Central memory CD4-positive, alpha-beta T cell (primary cell): ENCODE data around the gene ADGRV1.

Source experiments
- DNase-seq: peaks from one replicate; pipeline ENCODE4 v3.0.0; 2022

The ADGRV1 gene

DNA sequence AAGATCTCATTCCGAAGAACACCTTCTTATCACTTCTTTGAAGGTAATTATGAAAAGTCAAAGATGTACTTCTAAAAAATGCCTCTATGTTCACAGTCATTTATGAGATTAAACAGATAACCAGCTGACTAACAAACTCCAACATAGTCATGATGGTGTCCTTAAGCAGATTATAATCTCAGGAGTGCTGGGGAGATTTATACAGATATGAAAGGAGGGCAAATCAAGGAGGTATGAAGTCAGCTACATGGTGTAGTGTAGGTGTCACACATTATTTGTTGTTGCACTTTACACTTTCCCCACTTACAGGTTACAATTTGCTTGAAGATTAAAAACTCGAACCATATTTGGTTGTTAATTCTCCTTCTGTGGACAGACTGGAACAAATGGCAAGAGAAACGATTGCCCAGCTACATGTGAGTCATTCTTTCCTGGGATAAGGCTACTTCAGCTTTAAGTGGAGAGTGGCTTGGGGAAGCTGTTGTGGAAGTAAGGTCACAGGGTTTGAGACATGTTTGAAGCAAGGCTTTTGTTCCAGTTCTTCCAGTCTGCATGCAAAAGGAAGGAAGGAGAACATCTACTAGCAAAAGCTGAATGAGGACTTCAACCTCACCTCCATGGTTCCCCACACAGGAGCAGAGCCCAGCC lies 320.1 kb downstream of the ADGRV1 start:
- no peak for DNase-seq

DNA sequence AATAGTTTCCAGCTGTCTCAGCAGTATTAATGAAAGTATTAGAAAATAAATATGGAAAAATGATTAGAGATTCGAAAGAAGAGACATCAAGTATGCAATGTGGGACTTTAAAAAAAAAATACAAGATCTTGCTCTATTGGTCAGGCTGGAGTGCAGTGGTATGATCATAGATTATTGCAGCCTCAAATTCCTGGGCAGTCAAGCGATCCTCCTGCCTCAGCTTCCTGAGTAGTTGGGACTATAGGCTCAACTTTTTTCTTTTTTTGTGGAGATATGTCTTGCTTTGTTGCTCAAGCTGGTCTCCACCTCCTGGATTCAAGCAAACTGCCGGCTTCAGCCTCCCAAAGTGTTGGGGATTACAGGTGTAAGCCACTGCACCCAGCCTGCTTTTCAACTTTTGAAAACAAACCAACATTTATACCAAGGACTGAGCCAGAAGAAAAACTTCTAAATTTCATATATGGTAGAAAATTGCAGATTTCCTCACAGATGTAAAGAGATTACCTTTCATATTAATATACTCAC lies 323.1 kb downstream of the ADGRV1 start:
- no peak for DNase-seq

DNA sequence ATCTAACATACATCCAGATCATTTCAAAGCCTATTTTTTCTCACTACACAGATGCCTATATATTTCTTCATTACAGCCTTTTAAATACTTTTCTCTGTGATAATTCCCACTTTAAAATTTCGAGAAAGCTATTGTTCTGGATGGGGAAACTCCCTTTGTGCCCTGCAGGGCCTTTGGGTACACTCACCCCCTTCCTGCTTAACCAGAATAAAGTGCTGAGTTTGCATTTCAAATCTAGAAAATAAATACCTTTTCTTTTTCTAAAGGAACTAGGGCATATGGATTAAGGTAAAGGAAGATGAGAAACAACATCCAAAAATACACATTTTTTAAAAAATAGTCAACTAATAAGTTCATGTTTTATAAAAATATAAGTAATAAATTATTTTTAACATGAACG lies 323.9 kb downstream of the ADGRV1 start:
- no peak for DNase-seq

DNA sequence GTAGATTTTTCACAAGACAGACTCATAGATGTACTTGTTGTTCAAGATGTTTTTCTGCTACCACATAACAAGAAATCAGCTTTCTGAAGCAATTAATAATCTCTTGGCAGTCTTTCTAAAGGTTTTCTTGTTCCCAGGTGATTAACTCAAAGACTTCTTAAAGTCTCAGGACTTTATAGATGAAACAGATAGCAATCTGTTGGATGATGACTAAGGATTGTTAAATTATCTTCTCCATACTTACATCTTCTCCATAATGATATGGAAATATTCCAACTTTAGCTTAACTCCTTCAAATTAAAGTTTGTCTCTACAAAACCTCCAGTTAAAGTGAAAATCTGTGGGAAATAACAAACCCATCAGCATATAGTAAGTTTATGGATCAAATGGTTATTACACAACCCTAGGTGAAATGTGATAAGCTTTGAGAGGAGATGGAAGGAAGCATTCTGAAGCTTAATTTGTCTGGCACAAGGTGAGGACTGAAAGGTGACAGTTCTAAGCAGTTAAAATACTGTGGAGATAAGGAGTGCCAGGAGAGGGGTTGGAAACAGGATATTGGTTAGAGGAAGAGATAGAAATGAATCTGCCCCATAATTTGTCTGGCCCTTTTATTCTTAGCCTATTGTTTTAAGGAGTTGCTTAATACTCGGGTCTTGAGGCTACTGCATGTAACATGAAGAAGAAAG lies 326.7 kb downstream of the ADGRV1 start:
- no peak for DNase-seq

DNA sequence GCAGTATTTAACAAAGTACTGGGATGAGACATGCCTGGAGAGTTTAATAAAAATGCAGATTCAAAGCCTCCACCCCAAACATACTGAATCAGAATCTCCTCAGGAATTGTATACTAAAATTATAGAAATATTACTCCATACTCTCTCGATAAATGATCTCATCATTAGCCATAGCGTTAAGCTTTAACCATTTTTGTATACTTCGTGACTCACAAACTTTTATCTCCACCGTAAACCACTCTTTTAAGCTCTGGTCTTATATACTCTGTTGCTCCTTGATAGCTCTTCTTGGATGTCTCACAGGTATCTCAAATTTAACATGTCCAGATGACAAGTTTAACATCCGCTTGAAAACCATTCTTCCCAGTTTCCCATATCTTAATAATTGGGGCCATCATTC lies 327.8 kb downstream of the ADGRV1 start:
- DNase-seq, result no peak

DNA sequence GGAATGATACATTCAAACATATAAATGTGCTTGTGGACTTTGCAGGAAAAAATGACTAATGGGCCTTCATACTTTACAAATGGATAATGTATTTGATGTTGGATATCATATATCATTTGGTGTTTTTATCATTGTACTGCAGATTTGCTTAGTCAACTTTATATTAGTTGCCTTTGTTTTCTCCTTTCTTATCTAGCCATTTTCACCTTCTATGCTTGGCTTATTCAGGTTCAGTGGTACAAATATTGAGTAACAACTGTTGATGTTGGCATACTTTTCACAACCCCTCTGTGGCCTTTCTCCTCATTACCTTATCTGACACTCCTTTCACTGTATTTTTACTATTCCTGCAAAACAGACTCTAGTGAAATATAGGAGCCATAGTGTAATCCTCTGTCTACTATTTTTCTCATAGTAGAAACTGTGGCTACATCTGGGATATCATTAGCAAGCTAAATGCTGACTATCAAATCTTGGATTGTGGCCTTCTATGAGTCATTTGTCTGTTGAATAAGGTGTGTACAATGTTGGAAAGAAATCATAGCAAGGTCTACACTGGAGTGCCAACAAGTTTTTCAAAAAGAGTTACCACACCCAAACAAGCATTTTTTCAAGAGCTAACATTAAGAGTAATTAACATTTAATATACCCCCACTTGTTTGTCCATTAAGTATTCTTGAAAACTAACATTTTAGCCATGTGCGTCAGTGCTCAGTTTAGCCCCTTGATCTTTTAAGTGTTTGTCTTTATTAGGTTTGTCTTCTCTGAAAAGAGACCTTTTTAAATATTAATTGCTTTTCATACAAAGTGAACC lies 330.1 kb downstream of the ADGRV1 start:
- no peak for DNase-seq

DNA sequence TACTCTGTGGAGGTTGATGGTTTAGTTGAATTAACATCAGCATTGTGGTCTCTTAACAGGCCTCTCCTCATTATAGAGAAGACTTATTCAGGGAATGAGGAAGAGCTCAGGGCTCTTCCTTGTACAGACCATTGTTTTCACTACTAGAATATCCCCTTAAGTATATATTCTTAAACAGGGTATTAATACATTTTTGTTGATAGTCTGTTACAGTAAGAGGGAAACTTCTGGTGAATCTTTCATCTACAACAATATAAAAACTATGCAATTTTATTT lies 330.7 kb downstream of the ADGRV1 start:
- no peak for DNase-seq

DNA sequence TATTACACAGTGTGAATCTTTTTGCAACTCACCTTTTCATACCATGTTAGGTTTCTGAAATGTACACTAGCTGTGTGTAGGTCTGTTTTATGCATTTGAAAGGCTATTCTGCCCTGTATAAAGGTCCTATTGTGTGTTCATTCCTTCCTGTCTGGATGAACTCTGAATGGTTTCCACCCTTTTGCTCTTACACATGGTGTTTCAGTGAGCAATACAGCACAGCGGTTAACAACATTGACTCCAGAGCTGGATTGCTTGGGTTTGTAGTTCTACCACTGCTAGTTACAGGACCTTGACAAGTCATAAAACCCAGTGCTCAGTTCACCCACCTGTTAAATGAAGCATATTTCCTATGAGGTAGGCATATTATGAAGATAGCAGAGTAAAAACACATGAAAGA lies 331.6 kb downstream of the ADGRV1 start:
- DNase-seq, result no peak

DNA sequence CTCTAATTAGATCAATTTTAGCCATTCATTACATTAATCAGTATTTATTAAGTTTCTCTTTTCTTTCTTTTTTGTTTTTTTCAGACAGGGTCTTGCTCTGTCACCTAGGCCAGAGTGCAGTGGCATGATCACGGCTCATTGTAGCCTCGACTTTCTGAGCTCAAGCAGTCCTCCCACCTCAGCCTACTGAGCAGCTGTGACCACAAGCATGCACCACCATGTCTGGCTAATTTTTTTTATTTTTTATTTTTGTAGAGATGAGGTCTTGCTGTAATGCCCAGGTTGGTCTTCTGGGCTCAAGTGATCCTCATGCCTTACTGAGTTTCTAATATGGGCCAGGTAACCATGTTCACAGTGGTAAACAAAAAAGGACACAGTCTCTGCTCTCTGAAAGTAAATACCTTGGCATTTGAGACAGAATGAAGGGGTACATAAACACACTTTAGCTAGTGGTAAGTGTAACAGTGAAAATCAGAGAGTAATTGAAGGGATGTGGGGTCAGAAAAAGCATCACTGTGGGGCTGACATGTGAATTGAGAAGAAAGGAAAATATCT lies 336.3 kb downstream of the ADGRV1 start:
- no peak for DNase-seq

DNA sequence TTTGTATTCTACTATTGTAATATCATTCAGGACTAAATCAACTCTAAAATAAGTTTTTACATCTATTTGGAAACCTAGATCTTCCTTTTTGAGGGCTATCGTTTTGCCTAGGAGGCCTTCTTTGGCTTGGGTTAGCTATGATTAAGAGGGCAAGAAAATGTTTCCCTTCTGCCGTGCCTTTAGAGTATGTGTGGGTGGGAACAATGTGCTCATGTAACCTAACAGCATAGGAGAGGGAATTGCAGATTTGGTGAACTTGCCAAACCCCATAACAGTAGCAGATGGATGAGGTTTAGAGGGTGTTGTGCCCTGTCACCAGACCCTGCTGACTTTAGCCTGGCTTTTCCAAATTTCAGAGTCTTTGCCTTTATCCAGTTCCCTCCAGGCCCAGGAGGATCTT lies 339.0 kb downstream of the ADGRV1 start:
- no peak for DNase-seq

DNA sequence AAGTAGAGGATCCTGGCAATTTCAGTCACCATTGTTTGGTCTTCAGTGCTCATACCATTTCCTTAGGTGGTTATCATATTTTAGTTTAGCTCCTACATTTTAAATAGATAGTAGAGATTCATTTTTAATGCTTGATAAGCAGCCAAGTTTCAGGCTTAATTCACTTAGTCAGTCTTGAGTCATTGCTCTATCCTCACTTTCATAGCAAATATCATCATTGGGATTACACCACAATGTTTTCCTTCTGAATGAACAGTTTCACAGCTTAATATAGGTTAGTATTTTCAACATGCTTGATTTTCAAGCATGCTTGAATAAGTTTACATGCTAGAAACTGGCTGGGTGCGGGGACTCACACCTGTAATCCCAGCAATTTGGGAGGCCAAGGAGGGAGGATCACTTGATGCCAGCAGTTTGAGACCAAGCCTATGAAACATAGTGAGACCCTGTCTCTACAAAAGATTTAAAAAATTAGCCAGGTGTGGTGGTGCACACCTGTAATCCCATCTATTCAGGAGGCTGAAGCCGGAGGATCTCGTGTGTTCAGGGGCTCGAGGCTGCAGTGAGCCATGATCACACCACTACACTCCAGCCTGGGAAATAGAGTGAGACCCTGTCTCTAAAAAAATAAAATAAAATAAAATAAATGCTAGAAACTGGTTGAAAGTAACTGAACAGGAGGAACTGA lies 339.9 kb downstream of the ADGRV1 start:
- no peak for DNase-seq

DNA sequence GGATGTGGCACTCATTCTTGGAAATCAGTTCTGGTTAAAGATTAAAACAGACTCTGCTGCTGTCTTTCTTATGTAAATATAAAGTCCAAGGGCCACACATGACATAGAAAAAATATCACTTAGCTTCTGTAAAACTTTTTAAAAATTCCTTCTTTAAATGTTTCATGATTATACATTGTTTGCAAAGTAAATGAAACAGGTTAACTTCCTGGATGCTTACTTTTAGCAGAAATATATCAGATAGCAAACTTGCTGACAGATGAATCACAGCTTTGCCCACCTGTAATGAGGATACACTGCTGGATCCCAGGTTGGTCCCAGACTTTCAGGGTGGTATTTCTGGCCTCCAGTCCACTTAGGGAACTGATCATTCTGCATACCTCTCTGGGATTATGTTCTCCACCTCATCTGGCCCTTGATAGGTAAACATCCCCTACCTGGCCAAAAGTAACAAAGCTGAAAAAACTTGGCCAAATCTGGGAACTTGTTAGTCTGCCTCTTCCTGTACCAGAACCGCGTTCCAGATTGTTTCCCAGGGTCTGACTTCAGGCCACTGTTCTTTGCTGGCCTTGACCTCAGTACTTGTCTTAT lies 340.5 kb downstream of the ADGRV1 start:
- no peak for DNase-seq

DNA sequence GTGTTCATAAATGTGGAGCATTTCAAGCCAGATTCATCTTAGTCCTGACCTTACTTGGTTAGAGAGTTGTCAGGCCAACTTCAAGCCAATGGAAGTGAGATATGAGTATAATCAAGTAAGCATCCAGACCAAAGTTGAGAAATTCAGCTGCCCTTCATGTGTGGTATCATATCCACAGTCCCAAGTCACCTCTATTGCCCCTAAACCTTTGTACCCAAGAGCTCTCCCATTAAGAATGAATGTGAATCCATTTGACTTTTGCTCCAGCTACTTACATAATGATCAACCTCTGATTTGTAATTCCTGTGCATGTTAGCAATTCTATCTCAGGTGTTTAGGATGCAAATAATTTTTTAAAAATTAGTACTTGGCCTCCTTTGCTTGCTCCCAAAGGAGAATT lies 342.7 kb downstream of the ADGRV1 start:
- no peak for DNase-seq

DNA sequence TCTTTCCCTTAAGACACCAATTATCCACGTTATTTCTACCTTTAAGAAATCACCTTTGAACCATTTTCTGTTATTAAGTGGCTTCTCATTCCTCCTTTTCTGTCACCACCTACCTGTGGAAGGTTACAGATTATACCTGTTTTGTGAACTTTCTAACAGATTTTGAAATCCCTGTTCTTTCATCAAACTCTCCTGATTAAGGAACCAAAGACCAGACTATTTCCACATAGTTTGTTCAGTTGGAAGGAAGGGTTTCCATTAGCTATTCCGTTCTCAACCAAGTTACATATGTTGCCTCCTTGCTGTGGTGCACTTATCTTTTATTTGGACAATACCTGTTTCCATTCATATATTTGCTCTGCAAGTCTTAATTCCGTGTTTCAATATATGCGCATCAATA lies 343.6 kb downstream of the ADGRV1 start:
- DNase-seq, result no peak

DNA sequence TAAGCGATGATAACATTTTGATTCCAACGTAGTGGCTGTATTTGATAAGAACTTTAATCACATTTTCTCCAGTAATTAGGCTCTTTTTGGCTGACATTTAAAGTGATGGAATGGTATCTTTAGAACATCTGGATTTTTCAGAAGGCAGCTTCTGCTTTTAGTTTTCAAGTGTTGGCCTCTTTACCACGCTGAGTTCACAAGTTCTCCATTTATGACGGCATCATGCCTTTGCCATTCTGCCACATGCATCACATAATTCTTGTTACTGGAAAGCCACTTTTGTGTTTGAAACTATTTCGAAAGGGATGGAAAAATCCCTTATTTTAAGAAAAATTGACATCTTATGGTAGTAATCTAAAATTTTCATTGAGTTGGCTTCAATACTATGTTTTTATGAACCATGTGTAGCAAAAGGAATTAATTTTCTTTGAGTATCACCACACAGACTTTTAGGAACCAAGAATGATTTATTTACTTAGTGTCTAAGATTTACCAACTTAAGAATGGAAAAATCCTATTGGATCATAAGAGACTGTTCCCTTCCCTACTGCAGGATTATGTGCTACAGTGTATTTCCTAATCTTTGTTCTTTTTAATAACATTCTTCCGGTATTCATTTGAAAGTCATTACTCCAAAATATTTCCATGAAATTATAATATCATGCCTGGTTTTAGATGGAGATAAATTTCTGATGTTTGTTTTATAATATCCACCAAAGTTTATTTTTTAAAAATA lies 344.2 kb downstream of the ADGRV1 start:
- DNase-seq, result no peak

DNA sequence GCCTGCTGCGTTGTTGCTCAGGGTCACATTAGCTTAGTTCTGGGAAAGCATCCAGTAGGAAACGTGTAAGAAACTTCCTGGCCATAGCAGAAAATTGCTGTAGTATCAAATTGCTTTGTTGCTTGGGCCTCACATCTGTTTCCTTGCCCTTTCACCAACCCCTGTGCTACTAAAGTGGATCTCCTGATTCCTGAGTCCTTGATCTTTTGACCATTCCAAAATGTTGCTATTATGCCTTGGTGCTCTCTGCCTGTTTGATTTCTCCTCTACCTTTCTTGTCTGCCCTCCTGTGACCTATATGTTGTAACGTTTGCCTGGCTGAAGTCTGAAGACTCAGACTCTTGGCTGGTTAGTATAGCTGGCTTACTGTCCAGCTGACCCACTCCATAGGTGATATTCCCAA lies 350.5 kb downstream of the ADGRV1 start:
- DNase-seq, result no peak

DNA sequence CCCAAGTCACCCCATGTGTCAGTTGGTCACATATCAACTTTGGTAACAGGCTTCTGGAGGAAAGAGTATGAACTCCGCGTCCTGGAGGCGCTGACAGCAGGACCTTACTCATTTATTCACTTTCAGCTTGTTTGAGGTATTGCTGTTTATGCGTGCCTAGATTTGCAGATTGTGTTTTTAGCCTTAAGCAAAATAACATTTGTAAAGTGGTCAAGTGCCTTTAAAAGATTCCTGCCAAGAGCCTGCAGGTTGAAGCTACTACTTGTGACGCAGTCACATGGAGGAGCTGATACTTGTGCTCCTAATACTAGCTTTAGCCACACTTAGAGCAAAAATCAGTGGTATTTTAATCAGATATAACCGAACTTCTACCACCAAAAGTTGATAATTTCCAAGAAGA lies 351.3 kb downstream of the ADGRV1 start:
- DNase-seq, result no peak

DNA sequence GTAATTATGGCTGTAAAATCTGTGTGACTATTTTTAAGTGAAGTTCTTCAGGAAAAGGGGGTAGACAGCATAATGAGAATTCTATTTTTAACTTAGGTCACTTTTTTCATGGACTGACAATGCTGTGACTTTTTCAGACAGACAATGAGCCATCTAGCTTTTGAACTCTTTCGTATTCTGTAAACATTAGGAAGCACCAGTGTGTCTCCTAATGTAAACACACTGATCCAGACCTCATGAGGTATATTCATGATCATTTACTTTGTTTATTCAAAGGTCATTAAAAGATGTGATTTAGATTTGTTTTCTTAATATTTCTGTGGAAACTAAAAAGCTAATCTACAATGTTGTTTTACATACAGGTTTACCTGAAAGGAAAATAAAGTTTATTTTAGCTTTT lies 352.6 kb downstream of the ADGRV1 start:
- no peak for DNase-seq

DNA sequence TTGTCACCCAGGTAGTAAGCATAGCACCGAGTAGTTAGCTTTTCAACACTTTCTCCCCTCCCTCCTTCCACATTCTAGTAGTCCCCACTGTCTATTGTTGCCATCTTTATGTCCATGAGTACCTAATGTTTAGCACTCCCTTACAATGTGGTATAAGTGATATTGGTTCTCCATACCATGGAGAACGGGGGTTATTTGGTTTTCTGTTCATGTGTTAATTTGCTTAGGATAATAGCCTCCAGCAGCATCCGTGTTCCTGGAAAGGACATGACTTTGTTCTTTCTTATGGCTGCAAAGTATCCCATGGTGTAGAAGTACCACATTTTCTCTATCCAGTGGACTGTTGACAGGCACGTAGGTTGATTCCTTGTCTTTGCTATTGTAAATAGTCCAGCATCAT lies 353.9 kb downstream of the ADGRV1 start:
- DNase-seq, result no peak

DNA sequence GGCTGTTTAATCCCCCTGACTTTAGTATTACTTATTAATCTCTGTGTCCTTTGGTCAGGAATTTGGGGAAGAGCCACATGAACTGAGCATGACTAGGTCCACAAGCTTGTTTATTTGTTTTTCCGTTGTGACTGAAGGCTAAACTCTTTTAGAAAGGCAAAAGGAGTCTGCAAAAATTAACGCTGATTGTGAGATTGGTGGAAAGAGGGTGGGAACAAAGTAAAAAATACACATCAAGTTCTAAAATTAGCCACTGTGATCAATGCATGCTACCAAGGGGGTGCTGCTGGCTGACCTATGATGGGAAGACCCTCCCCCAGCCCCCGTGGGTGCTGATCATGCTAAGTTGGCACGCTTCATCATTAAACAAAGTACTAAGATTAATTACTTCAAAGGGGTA lies 356.8 kb downstream of the ADGRV1 start:
- DNase-seq, result no peak

DNA sequence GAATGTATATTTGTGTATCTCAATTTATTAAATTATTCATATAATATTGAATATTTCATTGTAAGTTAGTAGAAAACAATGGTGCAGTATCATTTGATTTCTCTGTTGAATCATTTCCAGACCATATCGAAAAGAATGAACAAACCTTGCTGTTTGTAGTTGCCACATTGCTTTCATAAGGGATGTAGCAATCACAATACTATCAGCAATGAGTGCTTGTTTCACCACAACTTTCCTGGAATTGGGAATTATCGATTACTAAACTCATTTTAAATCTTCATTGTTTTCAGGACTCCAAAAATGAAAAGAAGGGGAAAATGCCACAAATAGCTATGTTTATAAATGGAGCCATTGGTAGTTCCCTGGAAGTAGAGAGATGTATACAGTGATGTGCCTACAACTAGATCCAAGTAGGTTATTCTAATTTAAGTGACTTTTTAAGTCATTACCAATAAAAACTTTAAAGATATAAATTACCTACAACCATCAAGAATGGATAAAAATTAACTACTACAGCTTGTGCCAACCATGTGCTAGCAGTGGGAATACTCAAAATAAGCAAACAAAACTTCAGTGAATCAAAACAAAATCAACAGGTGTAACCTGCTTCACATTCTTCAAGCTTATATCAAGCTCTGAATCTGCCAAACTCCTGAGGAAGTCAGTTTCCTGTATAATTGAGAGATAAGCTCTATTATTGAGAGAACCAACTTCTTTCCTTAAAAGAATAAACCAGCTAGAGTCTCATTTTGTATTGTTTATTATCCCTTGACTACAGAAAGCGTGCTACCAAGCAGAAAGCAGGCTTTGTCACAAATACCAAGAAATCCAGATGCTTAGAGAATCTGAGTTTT lies 358.6 kb downstream of the ADGRV1 start:
- DNase-seq, result no peak
